ENCODE data around the gene ADRA2B.
"Not testable (repeated sequence)": the region's sequence is repeated elsewhere in the genome, so short reads cannot be mapped to it uniquely, and the experiment has no call there.

ADRA2B gene

GRCh38 chr2:96088340-96089335 lies 27.7 kb downstream of the ADRA2B start:
- DNase-seq (ENCODE audit: low read depth) = no peak

- DNase-seq (ENCODE audit: low read depth) = no peak
Observed at GRCh38 chr2:96087130-96087529, 29.2 kb downstream of the ADRA2B start.

GRCh38 chr2:96085541-96086355 lies 30.6 kb downstream of the ADRA2B start:
- no peak for DNase-seq (ENCODE audit: low read depth)

GRCh38 chr2:96084858-96085518 lies 31.4 kb downstream of the ADRA2B start:
- DNase-seq (ENCODE audit: low read depth) = not testable (repeated sequence)

GRCh38 chr2:96083989-96084857 lies 32.1 kb downstream of the ADRA2B start:
- DNase-seq (ENCODE audit: low read depth) = no peak

GRCh38 chr2:96083064-96083939 lies 33.1 kb downstream of the ADRA2B start:
- DNase-seq (ENCODE audit: low read depth) = no peak

- no peak for DNase-seq (ENCODE audit: low read depth)
Observed at GRCh38 chr2:96082211-96083063, 33.9 kb downstream of the ADRA2B start.

- no peak for DNase-seq (ENCODE audit: low read depth)
Observed at GRCh38 chr2:96081042-96081441, 35.3 kb downstream of the ADRA2B start.

- DNase-seq (ENCODE audit: low read depth) = no peak
Observed at GRCh38 chr2:96075199-96075771, 41.1 kb downstream of the ADRA2B start.

- DNase-seq (ENCODE audit: low read depth) = no peak
Observed at GRCh38 chr2:96074156-96074555, 42.2 kb downstream of the ADRA2B start.

GRCh38 chr2:96073170-96073775 lies 43.1 kb downstream of the ADRA2B start:
- DNase-seq (ENCODE audit: low read depth) = no peak

- no peak for DNase-seq (ENCODE audit: low read depth)
Observed at GRCh38 chr2:96072746-96073145, 43.6 kb downstream of the ADRA2B start.

GRCh38 chr2:96071977-96072491 lies 44.3 kb downstream of the ADRA2B start:
- DNase-seq (ENCODE audit: low read depth) = not testable (repeated sequence)

- not testable (repeated sequence) for DNase-seq (ENCODE audit: low read depth)
Observed at GRCh38 chr2:96071087-96071976, 45.0 kb downstream of the ADRA2B start.

- DNase-seq (ENCODE audit: low read depth) = not testable (repeated sequence)
Observed at GRCh38 chr2:96070351-96070750, 46.0 kb downstream of the ADRA2B start.

GRCh38 chr2:96069878-96070277 lies 46.5 kb downstream of the ADRA2B start:
- not testable (repeated sequence) for DNase-seq (ENCODE audit: low read depth)
